Fibroblast of lung (primary cell): Measurements from ENCODE around the gene BMP4.

Experiments
- EZH2 ChIP-seq: IDR thresholded peaks from 2 replicates; pipeline ENCODE4 v1.5.1; 2012; ENCODE audit warnings: low read length, control low read depth, mild to moderate bottlenecking; ENCODE audit errors: missing control alignments
- TF ChIP-seq, protein P1 (sequence below), 2 donors: IDR thresholded peaks in 1 of 2; conservative IDR thresholded peaks in 1 of 2; 1 replicate in 1 of 2; 2 replicates in 1 of 2; pipeline ENCODE4 v1.5.1; 2011 to 2012; ENCODE audit warnings: low read length in 2 of 2, control low read depth in 1 of 2, inconsistent platforms in 1 of 2, low read depth in 1 of 2, mild to moderate bottlenecking in 1 of 2

DNA sequence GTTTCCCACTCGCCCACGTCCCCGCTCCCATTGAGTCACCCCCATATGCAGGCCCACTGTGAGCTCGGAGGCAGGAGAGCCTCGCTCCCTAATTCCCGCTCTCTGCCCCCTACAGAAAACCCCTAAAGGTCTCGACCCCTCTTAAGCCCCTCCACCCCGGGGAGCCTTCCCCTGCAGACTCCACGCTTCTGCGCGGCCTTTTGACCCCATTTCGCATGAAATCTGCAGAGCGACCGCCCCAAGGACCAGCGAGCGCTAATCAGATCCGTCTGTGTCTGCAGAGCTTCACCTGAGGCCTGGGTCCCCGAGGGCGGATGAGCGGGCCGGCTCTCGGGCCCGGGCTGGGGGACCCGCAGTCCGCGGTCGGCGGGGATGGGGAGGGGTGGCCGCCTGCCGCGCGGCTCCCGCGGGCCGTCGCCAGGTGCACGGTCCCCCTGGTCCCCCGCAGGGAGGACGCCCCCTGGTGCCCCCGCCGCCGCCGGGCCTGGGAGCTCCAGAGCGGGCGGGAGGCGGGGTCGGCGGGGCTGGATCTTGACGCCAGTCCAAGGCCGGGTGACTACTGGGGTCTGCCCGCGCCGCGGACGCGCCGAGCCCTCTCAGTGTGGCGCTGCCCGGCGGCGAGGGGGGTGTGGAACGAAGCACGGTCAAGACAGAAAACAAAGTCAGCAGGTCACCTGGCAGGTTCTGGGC, 10.1 kb downstream of the BMP4 start:
- TF ChIP-seq, protein P1, sequence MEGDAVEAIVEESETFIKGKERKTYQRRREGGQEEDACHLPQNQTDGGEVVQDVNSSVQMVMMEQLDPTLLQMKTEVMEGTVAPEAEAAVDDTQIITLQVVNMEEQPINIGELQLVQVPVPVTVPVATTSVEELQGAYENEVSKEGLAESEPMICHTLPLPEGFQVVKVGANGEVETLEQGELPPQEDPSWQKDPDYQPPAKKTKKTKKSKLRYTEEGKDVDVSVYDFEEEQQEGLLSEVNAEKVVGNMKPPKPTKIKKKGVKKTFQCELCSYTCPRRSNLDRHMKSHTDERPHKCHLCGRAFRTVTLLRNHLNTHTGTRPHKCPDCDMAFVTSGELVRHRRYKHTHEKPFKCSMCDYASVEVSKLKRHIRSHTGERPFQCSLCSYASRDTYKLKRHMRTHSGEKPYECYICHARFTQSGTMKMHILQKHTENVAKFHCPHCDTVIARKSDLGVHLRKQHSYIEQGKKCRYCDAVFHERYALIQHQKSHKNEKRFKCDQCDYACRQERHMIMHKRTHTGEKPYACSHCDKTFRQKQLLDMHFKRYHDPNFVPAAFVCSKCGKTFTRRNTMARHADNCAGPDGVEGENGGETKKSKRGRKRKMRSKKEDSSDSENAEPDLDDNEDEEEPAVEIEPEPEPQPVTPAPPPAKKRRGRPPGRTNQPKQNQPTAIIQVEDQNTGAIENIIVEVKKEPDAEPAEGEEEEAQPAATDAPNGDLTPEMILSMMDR (conservative IDR thresholded peaks at IDR 0.05 in 1 of 2, IDR thresholded peaks at IDR 0.05 in 1 of 2; ENCODE audit: low read depth in 1 of 2, low read length in 2 of 2), result no peak
- TF ChIP-seq EZH2, result no peak
